GM21390 (cell line): Measurements from ENCODE around the gene HMCN2.
"Not testable (repeated sequence)": the region's sequence is repeated elsewhere in the genome, so short reads cannot be mapped to it uniquely, and the experiment has no call there.

Experiments
- ATAC-seq: cut with Tn5 transposase; IDR thresholded peaks from one replicate; pipeline ENCODE4 v1.9.1; 2021; ENCODE audit not compliant: unreplicated experiment

HMCN2 gene

GRCh38 chr9:130263601-130264413, 1.8 kb upstream of the HMCN2 start:
- no peak for ATAC-seq

- ATAC-seq, result no peak
Observed at GRCh38 chr9:130264414-130265350, 878 bp upstream of the HMCN2 start.

GRCh38 chr9:130266236-130267098, 907 bp downstream of the HMCN2 start:
- ATAC-seq, result no peak

- no peak for ATAC-seq
Observed at GRCh38 chr9:130267930-130268329, 2.4 kb downstream of the HMCN2 start.

- no peak for ATAC-seq
Observed at GRCh38 chr9:130268521-130269211, 3.1 kb downstream of the HMCN2 start.

- no peak for ATAC-seq
Observed at GRCh38 chr9:130271473-130271872, 5.9 kb downstream of the HMCN2 start.

- no peak for ATAC-seq
Observed at GRCh38 chr9:130275156-130275555, 9.6 kb downstream of the HMCN2 start.

- ATAC-seq, result no peak
Observed at GRCh38 chr9:130276121-130276520, 10.6 kb downstream of the HMCN2 start.

- no peak for ATAC-seq
Observed at GRCh38 chr9:130276955-130277354, 11.4 kb downstream of the HMCN2 start.

GRCh38 chr9:130277525-130277924, 12.0 kb downstream of the HMCN2 start:
- not testable (repeated sequence) for ATAC-seq

GRCh38 chr9:130283539-130284248, 18.1 kb downstream of the HMCN2 start:
- ATAC-seq, result no peak

- no peak for ATAC-seq
Observed at GRCh38 chr9:130284249-130284625, 18.7 kb downstream of the HMCN2 start.

- ATAC-seq, result no peak
Observed at GRCh38 chr9:130284690-130285089, 19.1 kb downstream of the HMCN2 start.

GRCh38 chr9:130285271-130285670, 19.7 kb downstream of the HMCN2 start:
- ATAC-seq, result no peak

GRCh38 chr9:130286072-130286770, 20.7 kb downstream of the HMCN2 start:
- ATAC-seq, result no peak

GRCh38 chr9:130286781-130287428, 21.3 kb downstream of the HMCN2 start:
- no peak for ATAC-seq

GRCh38 chr9:130287736-130288135, 22.2 kb downstream of the HMCN2 start:
- no peak for ATAC-seq

- ATAC-seq, result no peak
Observed at GRCh38 chr9:130288393-130288792, 22.8 kb downstream of the HMCN2 start.
